ENCODE data around the gene STAM. TPM values are rescaled to one million over a fixed set of nuclear protein-coding genes. Genes with fewer than 3 reads are reported as not detected.

The STAM gene
- total and polyA plus RNA-seq, 9 of the 15 experiments (the other 6 are each of a cell fraction or from before 2014, with no cell fraction given): 13.8 to 33.5 (median 26.4) TPM

GRCh38 chr10:17662193-17663138 lies 18.5 kb downstream of the STAM start (continued):
- TF ChIP-seq AFF4 (CRISPR knock-in tag; IDR thresholded peaks at IDR 0.05) (no peak), JUNB (CRISPR knock-in tag; conservative IDR thresholded peaks at IDR 0.05) (no peak), CBX3 (IDR thresholded peaks at IDR 0.05; ENCODE audit: borderline replicate concordance in 1 of 2, low read length in 2 of 2) (0 out of 3 replicates have a peak, but pooled peaks of 1 of the 2 experiments have one; percentile 78), HES1 (IDR thresholded peaks at IDR 0.05; ENCODE audit: low read depth) (peak; percentile 92), HINFP (tag; conservative IDR thresholded peaks at IDR 0.05; ENCODE audit: low read depth) (no peak), PRMT5 (CRISPR knock-in tag; IDR thresholded peaks at IDR 0.05) (no peak), TBP (optimal IDR thresholded peaks at IDR 0.05; ENCODE audit: low read depth, low read length) (peak; percentile 77), DNMT1 (IDR thresholded peaks at IDR 0.05) (no peak), RBM15 (IDR thresholded peaks at IDR 0.05; ENCODE audit: insufficient read depth, low read length) (no peak), TEAD1 (CRISPR knock-in tag; IDR thresholded peaks at IDR 0.05) (peak in 1 of 2 experiments; percentile 63; a peak in 2 of 4 replicates), JUN (IDR thresholded peaks at IDR 0.05; ENCODE audit: borderline replicate concordance, low read depth, low read length) (no peak), JUN (CRISPR knock-in tag; IDR thresholded peaks at IDR 0.05; ENCODE audit: borderline replicate concordance) (no peak), ZNF644 (tag; IDR thresholded peaks at IDR 0.05; ENCODE audit: low read depth) (peak; percentile 87), ZNF444 (CRISPR knock-in tag; IDR thresholded peaks at IDR 0.05) (0 out of 2 replicates have a peak, but pooled peaks have one; percentile 69)
- TF ChIP-seq, protein P1, sequence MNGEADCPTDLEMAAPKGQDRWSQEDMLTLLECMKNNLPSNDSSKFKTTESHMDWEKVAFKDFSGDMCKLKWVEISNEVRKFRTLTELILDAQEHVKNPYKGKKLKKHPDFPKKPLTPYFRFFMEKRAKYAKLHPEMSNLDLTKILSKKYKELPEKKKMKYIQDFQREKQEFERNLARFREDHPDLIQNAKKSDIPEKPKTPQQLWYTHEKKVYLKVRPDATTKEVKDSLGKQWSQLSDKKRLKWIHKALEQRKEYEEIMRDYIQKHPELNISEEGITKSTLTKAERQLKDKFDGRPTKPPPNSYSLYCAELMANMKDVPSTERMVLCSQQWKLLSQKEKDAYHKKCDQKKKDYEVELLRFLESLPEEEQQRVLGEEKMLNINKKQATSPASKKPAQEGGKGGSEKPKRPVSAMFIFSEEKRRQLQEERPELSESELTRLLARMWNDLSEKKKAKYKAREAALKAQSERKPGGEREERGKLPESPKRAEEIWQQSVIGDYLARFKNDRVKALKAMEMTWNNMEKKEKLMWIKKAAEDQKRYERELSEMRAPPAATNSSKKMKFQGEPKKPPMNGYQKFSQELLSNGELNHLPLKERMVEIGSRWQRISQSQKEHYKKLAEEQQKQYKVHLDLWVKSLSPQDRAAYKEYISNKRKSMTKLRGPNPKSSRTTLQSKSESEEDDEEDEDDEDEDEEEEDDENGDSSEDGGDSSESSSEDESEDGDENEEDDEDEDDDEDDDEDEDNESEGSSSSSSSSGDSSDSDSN (IDR thresholded peaks at IDR 0.05; ENCODE audit: borderline replicate concordance in 1 of 2, low read depth in 2 of 2, low read length in 2 of 2): no peak
- TF ChIP-seq, protein P2, sequence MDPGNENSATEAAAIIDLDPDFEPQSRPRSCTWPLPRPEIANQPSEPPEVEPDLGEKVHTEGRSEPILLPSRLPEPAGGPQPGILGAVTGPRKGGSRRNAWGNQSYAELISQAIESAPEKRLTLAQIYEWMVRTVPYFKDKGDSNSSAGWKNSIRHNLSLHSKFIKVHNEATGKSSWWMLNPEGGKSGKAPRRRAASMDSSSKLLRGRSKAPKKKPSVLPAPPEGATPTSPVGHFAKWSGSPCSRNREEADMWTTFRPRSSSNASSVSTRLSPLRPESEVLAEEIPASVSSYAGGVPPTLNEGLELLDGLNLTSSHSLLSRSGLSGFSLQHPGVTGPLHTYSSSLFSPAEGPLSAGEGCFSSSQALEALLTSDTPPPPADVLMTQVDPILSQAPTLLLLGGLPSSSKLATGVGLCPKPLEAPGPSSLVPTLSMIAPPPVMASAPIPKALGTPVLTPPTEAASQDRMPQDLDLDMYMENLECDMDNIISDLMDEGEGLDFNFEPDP (CRISPR knock-in tag; IDR thresholded peaks at IDR 0.05): no peak
